DMS114 treated with DMSO at 0.1 percent for 48 hours (cell line): ENCODE measurements around the gene PRTFDC1.
"Not testable (repeated sequence)": the region's sequence is repeated elsewhere in the genome, so short reads cannot be mapped to it uniquely, and the experiment has no call there.

Experiments used
- DNase-seq: peaks from one replicate; lab custom pipeline; 2025; ENCODE audit not compliant: unreplicated experiment; lab: John Stamatoyannopoulos, UW

PRTFDC1 gene

GRCh38 chr10:24952143-24952706 is at the start of gene PRTFDC1:
Gene PRTFDC1 (minus strand): TSS chr10:24952606. CDS start chr10:24952575, 31 bp downstream.
- DNase-seq: peak; percentile 13

GRCh38 chr10:24998044-24998443 is 45.6 kb upstream of the PRTFDC1 start:
- no peak for DNase-seq

DNA sequence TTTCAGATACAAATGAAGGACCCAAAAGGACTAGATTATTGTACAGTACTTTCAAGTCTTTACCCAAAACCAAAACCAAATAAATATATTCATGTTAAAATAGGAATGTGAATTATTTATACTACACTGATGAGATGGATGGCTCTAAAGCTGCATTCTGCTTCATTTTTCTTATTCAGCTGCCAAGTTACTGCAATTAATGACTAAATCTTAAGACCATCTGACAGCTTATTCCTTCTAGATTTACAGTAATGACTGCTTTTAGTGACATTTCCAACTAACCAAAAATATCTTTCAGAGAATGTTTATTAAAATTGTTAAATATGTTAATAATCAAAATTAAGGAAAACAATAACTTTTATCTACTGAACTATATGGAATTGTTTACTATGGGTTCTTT is 42.7 kb upstream of the PRTFDC1 start:
- no peak for DNase-seq

DNA sequence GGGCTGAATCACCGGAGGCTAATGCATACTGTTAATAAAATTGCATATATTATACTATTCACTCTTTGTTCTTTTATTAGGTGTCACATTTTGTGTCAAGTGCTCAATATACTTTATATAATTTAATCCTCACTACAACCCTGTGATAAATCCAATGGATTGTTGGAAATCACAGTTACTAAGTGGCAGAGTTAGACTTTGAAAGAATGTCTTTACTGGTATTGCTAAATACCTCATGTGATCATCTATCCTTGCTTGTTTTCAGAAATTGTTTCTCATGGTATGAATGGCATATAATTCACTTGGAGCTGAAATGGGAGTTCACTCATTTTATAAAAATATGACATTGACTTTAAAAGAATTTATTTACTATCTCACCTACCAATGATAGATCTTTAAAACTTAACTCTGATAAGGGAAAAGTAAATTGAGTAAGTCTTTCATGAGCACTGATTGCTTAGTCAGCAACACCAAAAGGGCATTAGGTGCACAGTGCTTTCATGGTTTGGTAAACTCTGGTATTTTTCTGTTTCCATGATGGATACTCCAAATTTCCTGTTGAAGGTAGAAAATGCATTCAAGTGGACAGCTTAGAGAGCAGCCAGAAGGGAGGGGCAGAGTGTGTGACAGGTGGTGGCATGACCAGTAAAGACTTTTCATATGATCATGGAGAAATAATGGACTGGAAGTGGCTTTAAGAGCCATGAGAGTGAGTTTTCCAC is 41.0 kb upstream of the PRTFDC1 start:
- DNase-seq: no peak

- DNase-seq: no peak
These were observed 40.2 kb upstream of the PRTFDC1 start for GRCh38 chr10:24992512-24993133.

DNA sequence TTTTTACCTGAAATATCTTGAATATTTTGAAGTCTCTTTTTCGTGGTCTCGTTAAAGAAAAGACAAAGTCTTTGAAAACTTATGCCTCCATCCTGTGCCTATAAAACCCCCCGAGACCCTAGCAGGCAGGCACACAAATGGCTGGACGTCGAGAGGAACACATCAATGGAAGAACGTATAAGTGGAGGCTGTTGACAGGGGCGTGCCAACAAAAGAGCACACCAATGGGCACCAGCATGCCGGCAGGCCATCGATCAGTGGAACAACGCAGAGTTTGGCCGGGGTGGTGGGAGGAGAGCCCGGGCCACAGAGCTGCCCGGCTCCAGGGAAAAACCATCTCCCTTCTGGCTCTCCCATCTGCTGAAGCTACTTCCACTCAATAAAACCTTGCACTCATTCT is 38.9 kb upstream of the PRTFDC1 start:
- DNase-seq: no peak

- no peak for DNase-seq
These were observed 37.5 kb upstream of the PRTFDC1 start for GRCh38 chr10:24989867-24990266.

DNA sequence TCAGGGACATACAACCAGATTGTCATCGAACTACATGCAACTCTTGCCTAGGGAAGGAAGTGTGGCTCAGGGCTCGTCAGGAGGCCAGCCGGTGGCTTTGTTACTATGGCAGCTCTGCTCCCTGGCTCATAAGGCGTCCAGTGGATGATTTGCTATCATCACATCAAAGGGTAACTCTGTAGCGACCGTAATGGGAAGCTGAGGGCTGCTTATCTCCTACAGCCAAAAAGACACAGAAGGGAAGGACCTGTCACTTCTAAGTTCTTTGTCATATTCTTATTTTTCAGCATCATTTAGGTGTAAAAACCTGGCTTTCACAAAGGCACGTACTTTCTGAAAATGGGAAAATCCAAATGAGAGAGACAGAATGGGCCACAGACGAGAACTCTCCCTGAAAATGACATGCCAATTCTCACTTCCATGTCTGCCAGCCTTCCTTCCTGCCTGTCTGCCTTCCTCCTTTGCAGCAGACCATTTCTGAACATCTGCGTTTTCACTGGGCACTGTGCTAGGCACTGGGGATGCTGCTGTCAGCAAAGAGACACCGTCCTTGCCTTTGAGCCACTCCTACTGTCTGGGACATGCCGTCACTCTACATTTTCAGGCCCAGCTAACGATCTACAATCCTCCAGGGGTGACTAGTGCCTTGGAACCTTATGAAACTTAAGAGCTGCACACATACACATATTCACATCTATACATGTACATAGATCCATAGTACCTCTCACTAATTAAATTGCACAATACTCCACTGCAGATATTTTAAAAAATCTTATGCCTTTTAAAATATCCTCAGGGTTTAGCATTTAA is 36.6 kb upstream of the PRTFDC1 start:
- DNase-seq: no peak

- DNase-seq: no peak
These were observed 32.5 kb upstream of the PRTFDC1 start for GRCh38 chr10:24984906-24985305.

- DNase-seq: no peak
These were observed 31.5 kb upstream of the PRTFDC1 start for GRCh38 chr10:24983946-24984345.

GRCh38 chr10:24983130-24983529 is 30.7 kb upstream of the PRTFDC1 start:
- DNase-seq: no peak

DNA sequence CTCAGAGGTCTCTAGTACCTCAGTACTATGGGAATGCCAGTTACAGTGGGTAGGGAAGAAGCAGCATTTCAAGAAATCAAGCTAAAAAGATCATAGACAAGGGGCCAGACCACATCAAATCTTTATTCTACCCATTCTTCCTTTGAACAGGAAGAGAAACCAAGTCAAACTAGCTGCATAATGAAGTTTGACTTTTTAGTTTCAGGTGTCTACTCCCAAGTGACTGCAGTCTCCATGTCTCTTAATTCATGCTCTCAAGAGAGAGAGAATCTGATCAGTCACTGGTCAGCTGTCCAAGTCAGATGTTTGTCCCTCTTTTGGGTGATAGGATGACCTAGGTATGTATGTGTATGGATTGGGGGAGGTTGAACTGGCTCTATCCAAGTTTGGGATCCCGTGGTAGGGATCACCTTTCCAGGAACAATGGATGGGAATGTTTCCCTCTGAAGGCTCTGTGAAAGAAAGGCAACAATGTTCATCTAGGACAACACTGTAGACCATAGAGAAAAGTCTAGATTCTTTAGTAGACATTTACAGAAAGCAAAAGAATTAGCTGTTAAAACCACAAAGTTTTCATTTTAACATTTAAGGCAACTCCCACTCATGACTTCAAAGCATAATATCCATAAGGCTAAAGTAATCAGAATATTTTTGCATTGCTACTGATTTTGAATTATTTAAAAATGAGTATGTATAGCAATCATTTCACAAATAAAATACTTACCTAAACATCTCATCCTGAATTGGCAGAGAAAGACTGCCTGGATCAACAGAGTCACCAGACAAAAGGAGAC is 30.1 kb upstream of the PRTFDC1 start:
- DNase-seq: no peak

GRCh38 chr10:24981161-24981710 is 28.8 kb upstream of the PRTFDC1 start:
- no peak for DNase-seq

DNA sequence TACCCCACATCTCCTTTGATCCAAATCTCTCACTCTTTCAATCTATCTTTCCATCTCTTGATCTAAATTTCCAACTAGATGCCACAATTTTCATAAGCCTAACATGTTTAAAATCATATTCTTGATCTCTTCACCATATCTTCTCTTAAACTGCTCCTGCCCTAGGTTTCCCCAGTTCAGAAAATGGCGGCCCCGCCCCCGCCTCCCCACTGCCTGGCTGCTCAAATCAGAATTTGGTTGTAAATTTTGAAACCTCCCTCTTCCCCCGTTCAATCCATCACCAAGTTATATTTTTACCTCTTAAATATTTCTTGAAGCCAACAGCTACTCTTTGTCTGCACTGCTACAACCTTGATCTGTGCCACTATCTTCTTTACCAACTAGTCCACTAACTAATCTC is 27.3 kb upstream of the PRTFDC1 start:
- no peak for DNase-seq

- DNase-seq: no peak
These were observed 22.6 kb upstream of the PRTFDC1 start for GRCh38 chr10:24974976-24975375.

- DNase-seq: no peak
These were observed 20.8 kb upstream of the PRTFDC1 start for GRCh38 chr10:24973163-24973562.

GRCh38 chr10:24971374-24971773 is 19.0 kb upstream of the PRTFDC1 start:
- no peak for DNase-seq

DNA sequence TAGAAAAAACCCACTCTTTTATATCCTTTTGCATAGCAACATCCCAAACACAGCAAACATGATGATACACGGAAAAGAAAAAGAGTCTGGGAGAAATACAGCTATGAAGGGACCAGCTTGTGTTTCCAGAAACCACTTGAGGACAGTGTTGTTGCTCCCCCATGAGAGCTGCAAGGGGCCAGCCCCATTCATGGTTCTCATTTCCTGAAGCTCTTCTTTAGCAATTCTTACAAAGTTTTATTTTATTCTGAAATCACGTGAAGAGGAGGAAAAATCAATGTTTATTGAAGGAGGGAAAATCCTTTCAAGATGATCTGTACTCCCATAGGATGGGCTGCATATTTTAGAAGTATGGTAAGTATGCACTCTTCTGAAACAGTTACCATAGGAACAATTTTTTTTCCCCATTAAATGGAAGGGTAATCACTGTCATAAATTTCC is 17.5 kb upstream of the PRTFDC1 start:
- DNase-seq: no peak

DNA sequence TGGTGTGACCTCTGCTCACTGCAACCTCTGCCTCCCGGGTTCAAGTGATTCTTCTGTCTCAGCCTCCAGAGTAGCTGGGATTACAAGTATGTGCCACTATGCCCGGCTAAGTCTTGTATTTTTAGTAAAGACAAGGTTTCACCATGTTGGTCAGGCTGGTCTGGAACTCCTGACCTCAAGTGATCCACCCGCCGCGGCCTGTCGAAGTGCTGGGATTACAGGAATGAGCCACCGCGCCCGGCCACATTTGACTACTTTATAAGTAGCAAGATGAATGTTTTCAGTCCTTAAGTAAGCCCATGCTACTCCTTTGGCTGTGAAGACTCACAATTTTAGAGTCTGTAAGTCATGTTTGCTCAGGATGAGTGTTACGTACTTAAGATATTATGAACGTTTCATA is 16.5 kb upstream of the PRTFDC1 start:
- not testable (repeated sequence) for DNase-seq

DNA sequence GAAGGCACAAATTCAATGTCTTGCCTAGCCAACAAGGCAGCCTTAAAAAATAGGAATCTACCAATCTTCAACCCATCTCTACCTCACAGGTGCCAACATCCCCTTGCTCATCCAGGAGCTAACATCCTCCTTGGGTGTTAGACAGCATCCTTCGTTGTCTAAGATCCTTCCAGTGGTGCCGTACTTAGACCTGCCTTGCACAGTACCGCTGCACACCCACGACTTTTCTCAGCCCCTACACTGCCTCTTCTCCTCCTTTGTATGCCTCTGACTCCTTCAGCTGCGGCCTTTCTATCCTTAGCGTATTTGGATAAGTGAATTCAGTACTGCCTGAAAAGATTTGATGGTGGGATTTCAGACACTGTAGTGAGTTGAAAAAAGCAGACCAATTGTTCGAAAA is 15.9 kb upstream of the PRTFDC1 start:
- no peak for DNase-seq
